Motor neuron (in vitro differentiated cells): ENCODE data around the gene SESN1. TPM values are rescaled to one million over a fixed set of nuclear protein-coding genes. Genes with fewer than 3 reads are reported as not detected.
"Not testable (repeated sequence)": the region's sequence is repeated elsewhere in the genome, so short reads cannot be mapped to it uniquely, and the experiment has no call there.

Source experiments
- ATAC-seq, 8 experiments: fragments of 200-7000 bp; cut with Tn5 transposase; replicated peaks in 6 of 8; 2 replicates each; pipeline ENCODE4 v1.8.0; 2021; ENCODE audit warnings: mild to moderate bottlenecking in 8 of 8, moderate library complexity in 8 of 8
- H3K27ac ChIP-seq, 2 donors: fragments of 250-450 bp; sonication (Bioruptor Pico); 2 replicates each; pipeline ENCODE4 v1.9.0; 2021; ENCODE audit warnings: antibody characterized with exemption in 2 of 2, mild to moderate bottlenecking in 2 of 2, moderate library complexity in 1 of 2
- H3K4me1 ChIP-seq, 2 donors: fragments of 250-450 bp; sonication (Bioruptor Pico); replicated peaks in 1 of 2; 2 replicates each; pipeline ENCODE4 v1.6.1; 2021; ENCODE audit warnings: antibody characterized with exemption in 2 of 2, mild to moderate bottlenecking in 2 of 2, moderate library complexity in 1 of 2
- H3K4me3 ChIP-seq, 5 donors: fragments of 250-450 bp; sonication (Bioruptor Pico); 2 replicates each; pipeline ENCODE4 v1.9.0; 2021; ENCODE audit warnings: antibody characterized with exemption in 5 of 5, mild to moderate bottlenecking in 5 of 5, moderate library complexity in 4 of 5
- WGBS, 10 experiments: fragments of 450-650 bp; shearing (Covaris generic); methylation state at CpG; one replicate each; pipeline ENCODE4 v1.0.0; 2022; 5-methylcytosine and 5-hydroxymethylcytosine counted together
- in situ Hi-C, 9 experiments: fragments of 400-800 bp; cut with MboI; loops; one replicate each; pipeline ENCODE4 v1.15.0; 2021; ENCODE audit warnings: low sequenced_read_pairs in 9 of 9, low pct_unique_long_range_greater_than_20kb in 2 of 9; ENCODE audit not compliant: unreplicated experiment in 9 of 9
- total RNA-seq, 8 experiments: library from RNA; unstranded; fragments of 300-600 nt; gene quantifications; 2 replicates each; pipeline versions ENCODE4 v1.2.3 to v1.2.4, GENCODE V29; 2022

The SESN1 gene
- total RNA-seq, 8 experiments from 2014 or later: 21.2 to 75.9 (median 36.5) TPM

GRCh38 chr6:109092074-109092473 is 2.6 kb downstream of the SESN1 start:
- no peak for ATAC-seq
- Histone ChIP-seq H3K4me1 (peaks cover 13 to 36% of the 10 kb centered on the region in 2 donors), H3K4me3 (peak overlapping the region; percentile 65 to 90 (median 78)), H3K27ac (no peak overlapping the region)
- in situ Hi-C loops: loop anchor here in 2 of 9 experiments (25.0 kb wide), 2 partner anchors 255 to 555 kb away; partner anchors contain the start of gene ARMC2 (in 1 of the 2)
- 0 to 94% (median 71%) methylated on average over 1 of the region's 1 CpG; no CpG with 5 or more reads in 4 of the 10 experiments for WGBS, 10 experiments

DNA sequence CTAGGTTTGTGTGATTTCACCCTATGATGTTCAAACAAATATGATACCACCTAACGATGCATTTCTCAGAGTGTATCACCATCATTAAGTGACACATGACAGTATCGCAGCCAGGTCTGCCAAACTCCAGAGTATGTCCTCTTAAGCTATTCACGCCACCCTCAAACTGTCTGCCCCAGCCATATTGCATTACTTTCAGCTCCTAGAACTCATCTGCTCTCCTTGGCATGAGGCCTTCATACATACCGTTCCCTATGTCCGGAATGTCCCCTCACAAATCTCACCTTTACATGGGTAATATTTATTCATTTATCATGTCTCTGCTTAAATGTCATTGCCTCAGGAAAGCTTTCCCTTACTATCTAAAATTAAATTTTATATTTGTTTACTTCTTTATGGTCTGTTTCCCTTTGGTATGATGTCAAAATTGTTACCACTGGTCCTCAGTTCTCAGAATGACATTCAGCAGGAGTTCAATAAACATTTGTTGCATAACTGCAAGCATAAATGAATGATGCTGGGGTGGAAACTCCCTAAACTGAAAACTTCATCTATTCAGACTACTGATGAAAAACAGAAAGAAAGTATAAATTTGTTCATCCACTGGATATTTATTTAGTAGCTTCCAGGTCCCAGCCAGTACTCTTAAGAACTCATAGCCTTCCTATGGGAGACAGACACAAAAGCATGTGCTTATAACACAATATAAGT is 3.2 kb downstream of the SESN1 start:
- WGBS, 10 experiments: 60 to 100% (median 96%) methylated on average over 1 to 5 of the region's 5 CpGs; no CpG with 5 or more reads in 2 of the 10 experiments
- in situ Hi-C loops: loop anchor here in 2 of 9 experiments (25.0 kb wide), 2 partner anchors 254 to 554 kb away; partner anchors contain the start of gene ARMC2 (in 1 of the 2)

DNA sequence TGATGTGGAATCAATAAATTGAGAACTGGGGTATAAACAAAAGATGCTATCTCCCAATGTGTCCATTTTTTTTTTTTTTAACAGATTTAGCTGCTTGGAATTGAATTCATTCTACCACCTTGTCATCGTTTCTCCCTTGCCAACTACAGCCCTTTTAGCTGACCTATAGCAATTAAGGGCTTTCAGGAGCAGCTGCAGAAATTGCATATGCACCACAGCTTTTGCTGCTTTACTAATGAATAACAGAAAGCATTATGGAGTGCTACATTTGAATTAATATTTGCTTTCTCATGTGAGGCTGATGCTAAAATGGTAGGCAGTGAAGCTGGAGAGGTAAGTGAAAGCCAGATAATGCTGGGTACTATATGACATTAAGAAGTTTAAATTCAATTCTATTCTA is 5.7 kb downstream of the SESN1 start:
- Histone ChIP-seq H3K4me3 (no peak overlapping the region), H3K27ac (no peak overlapping the region), H3K4me1 (peaks cover 13 to 34% of the 10 kb centered on the region in 2 donors)
- in situ Hi-C loops: loop anchor here in 2 of 9 experiments (25.0 kb wide), 2 partner anchors 252 to 552 kb away; partner anchors contain the start of gene ARMC2 (in 1 of the 2)
- ATAC-seq: peak in 6 of 8 experiments; percentile 18 to 85 (median 62)
- 0 to 54% (median 20%) methylated on average over 1 of the region's 1 CpG; no CpG with 5 or more reads in 1 of the 10 experiments for WGBS, 10 experiments

More for the DNA sequence above, 3.2 kb downstream of the SESN1 start:
- Histone ChIP-seq H3K4me3 (peak overlapping the region in 3 of 5 donors; percentile 66 to 90 (median 79)), H3K4me1 (peaks cover 13 to 34% of the 10 kb centered on the region in 2 donors), H3K27ac (no peak overlapping the region)
- no peak for ATAC-seq

GRCh38 chr6:109087661-109088264 is 6.9 kb downstream of the SESN1 start:
- Histone ChIP-seq H3K4me1 (peaks cover 13 to 34% of the 10 kb centered on the region in 2 donors), H3K4me3 (no peak overlapping the region), H3K27ac (no peak overlapping the region)
- in situ Hi-C loops: loop anchor here in 2 of 9 experiments (25.0 kb wide), 2 partner anchors 250 to 550 kb away; partner anchors contain the start of gene ARMC2 (in 1 of the 2)
- peak in 2 of 8 experiments; percentile 40 to 43 for ATAC-seq
- WGBS, 10 experiments: 64 to 100% (median 80%) methylated on average over 1 to 3 of the region's 5 CpGs; no CpG with 5 or more reads in 3 of the 10 experiments

DNA sequence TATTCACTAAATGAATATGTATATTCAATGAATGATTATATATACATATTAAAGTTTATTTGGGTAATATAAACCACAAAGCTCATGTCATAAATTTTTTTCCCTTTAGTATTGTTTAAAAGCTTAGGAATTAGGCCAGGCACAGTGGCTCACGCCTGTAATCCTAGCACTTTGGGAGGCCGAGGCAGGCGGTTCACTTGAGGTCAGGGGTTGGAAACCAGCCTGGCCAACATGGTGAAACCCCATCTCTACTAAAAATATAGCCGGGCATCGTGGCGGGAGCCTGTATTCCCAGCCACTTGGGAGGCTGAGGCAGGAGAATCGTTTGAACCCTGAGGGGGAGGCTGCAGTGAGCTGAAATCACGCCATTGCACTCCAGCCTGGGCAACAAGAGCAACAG is 10.5 kb downstream of the SESN1 start:
- in situ Hi-C loops: loop anchor here in 2 of 9 experiments (25.0 kb wide), 2 partner anchors 247 to 547 kb away; partner anchors contain the start of gene ARMC2 (in 1 of the 2)
- H3K27ac ChIP-seq, H3K4me3 ChIP-seq, ATAC-seq: not testable (repeated sequence)
- peaks cover 6 to 26% of the 10 kb centered on the region in 2 donors for H3K4me1 ChIP-seq
- 69 to 100% (median 93%) methylated on average over 2 to 8 of the region's 8 CpGs for WGBS, 10 experiments

DNA sequence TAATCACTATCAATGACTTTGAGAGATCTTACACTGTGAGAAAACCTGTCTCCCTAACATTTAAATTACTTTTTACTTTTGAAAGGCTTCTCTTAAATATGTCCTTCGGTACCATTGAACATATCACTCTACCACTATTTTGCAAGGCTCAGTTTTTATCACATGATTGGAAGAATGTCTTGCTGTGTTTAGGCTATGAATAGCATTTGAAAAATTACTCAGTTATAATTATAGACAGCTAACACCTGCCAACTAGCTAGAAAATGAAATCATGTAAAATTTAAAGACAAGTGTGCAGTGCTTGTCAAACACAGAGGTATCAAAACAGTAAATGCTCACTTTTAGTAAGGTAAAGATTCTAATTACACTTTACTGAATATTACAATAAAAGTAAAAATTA is 11.0 kb downstream of the SESN1 start:
- no peak overlapping the region for H3K4me3 ChIP-seq
- in situ Hi-C loops: loop anchor here in 2 of 9 experiments (25.0 kb wide), 2 partner anchors 246 to 546 kb away; partner anchors contain the start of gene ARMC2 (in 1 of the 2)
- H3K27ac ChIP-seq: no peak overlapping the region
- WGBS, 10 experiments: 67 to 100% (median 92%) methylated on average over 1 of the region's 1 CpG; no CpG with 5 or more reads in 3 of the 10 experiments
- no peak for ATAC-seq
- H3K4me1 ChIP-seq: peaks cover 2 to 21% of the 10 kb centered on the region in 2 donors

GRCh38 chr6:109082188-109082577 is 12.5 kb downstream of the SESN1 start:
- no peak overlapping the region for H3K4me3 ChIP-seq
- H3K4me1 ChIP-seq: peaks cover 0 to 13% of the 10 kb centered on the region in 2 donors
- peak in 1 of 8 experiments; percentile 76 for ATAC-seq
- H3K27ac ChIP-seq: no peak overlapping the region
- WGBS, 10 experiments: 79 to 100% (median 83%) methylated on average over 1 of the region's 1 CpG; no CpG with 5 or more reads in 6 of the 10 experiments
- in situ Hi-C loops: loop anchor here in 2 of 9 experiments (25.0 kb wide), 2 partner anchors 245 to 545 kb away; partner anchors contain the start of gene ARMC2 (in 1 of the 2)

DNA sequence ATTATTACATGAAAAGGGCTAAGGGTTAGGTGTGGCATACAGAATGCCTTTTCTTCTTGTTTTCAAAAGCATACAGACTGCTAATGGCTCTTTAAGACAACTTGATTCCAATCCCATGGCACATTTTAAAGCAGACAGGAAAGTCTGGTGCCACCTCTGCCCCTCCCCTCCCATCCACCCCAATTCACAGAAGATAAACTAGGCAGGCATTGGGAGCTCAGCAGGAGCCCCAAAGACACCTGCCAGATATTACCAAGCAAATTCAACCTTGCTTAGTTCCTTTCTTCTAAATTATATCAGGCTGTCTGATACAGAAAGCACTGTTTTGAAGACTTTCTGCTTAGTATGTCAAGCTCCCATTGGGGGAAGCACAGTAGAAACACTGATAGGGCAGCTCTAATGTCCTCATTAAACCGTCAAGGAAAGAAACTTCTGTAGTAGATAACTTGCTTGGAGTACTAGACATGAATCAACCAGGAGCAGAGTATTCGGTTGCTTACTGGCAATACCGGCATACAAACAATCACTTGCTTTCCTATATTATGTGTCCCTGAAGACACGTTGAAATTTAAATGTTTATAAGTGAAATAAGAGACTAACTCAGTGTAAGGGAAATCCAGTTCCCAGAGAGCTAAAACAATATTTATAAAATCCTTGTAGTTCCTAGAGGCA is 13.0 kb downstream of the SESN1 start:
- in situ Hi-C loops: loop anchor here in 2 of 9 experiments (25.0 kb wide), 2 partner anchors 244 to 544 kb away; partner anchors contain the start of gene ARMC2 (in 1 of the 2)
- no peak overlapping the region for H3K4me3 ChIP-seq
- peaks cover 0 to 13% of the 10 kb centered on the region in 2 donors for H3K4me1 ChIP-seq
- H3K27ac ChIP-seq: no peak overlapping the region
- ATAC-seq: no peak
- WGBS, 10 experiments: 74 to 100% (median 95%) methylated on average over 1 to 4 of the region's 4 CpGs; no CpG with 5 or more reads in 4 of the 10 experiments

- Histone ChIP-seq H3K4me3 (no peak overlapping the region), H3K27ac (no peak overlapping the region), H3K4me1 (peaks cover 0 to 13% of the 10 kb centered on the region in 2 donors)
- 67 to 100% (median 79%) methylated on average over 1 of the region's 1 CpG; no CpG with 5 or more reads in 4 of the 10 experiments for WGBS, 10 experiments
- in situ Hi-C loops: loop anchor here in 2 of 9 experiments (25.0 kb wide), 2 partner anchors 244 to 544 kb away; partner anchors contain the start of gene ARMC2 (in 1 of the 2)
- no peak for ATAC-seq
Observed at GRCh38 chr6:109081026-109081425, 13.6 kb downstream of the SESN1 start.

GRCh38 chr6:109079981-109080380 is 14.7 kb downstream of the SESN1 start:
- H3K4me3 ChIP-seq: no peak overlapping the region
- H3K4me1 ChIP-seq: peaks cover 0 to 13% of the 10 kb centered on the region in 2 donors
- ATAC-seq: peak in 4 of 8 experiments; percentile 35 to 82 (median 51)
- in situ Hi-C loops: loop anchor here in 4 of 9 experiments (10.0 to 25.0 kb wide), 3 partner anchors 243 to 543 kb away; partner anchors contain the start of gene ARMC2 (in 1 of the 4)
- 20 to 100% (median 47%) methylated on average over 1 to 4 of the region's 4 CpGs for WGBS, 10 experiments
- no peak overlapping the region for H3K27ac ChIP-seq

DNA sequence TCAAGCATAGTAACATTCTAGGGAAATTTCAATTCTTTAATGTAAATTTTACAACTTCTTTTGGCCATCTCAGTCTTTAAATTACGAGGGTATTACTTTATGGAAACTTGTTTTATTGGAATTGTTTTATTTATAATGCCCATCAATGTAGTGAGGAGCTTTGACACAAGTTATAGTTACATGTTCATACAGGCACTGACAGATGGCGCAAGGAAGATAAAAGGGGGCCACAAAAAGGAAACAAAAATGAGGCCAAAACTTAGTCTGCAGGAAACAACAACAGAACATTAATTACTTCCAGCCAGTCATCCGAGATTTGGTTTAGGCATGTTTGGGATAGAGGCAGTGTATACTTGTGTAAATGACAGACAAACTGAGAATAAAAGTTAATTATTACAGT is 18.3 kb downstream of the SESN1 start:
- Histone ChIP-seq H3K4me3 (no peak overlapping the region), H3K27ac (no peak overlapping the region), H3K4me1 (peaks cover 0 to 13% of the 10 kb centered on the region in 2 donors)
- no peak for ATAC-seq
- WGBS, 10 experiments: 20 to 100% (median 85%) methylated on average over 1 to 3 of the region's 3 CpGs
- in situ Hi-C loops: loop anchor here in 4 of 9 experiments (10.0 to 25.0 kb wide), 3 partner anchors 239 to 539 kb away; partner anchors contain the start of gene ARMC2 (in 1 of the 4)

DNA sequence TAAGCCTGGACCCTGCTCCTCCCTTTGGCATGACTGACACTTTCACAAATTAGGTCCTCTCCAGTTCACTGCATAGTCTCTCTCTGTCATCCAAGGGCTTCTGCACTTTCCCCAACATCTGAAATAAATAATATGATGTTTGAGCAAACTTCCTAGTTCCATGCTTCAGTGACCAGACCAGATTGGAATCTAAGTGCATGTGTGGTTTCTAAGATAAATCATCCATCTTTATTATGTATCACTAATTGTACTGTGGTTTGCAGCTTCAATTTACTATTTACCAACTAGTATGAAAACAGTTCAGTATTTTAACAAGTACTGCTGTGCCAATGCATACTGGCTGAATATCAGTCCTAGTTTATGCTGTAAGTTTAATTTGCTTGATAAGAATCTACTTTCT is 18.7 kb downstream of the SESN1 start:
- in situ Hi-C loops: loop anchor here in 4 of 9 experiments (10.0 to 25.0 kb wide), 3 partner anchors 239 to 539 kb away; partner anchors contain the start of gene ARMC2 (in 1 of the 4)
- no peak overlapping the region for H3K4me3 ChIP-seq
- peaks cover 0 to 13% of the 10 kb centered on the region in 2 donors for H3K4me1 ChIP-seq
- ATAC-seq: peak in 1 of 8 experiments; percentile 18
- H3K27ac ChIP-seq: no peak overlapping the region
